Activated T-helper 2 cell treated with anti-CD3 and anti-CD28 coated beads, Interferon-gamma antibody, Interleukin-2, Interleukin-4, amounts not matched to agents 10 μg/mL and 5 μg/mL and 100 μg/mL, durations not matched to agents 14 hours and 24 hours and 36 hours (primary cell): Measurements from ENCODE around the gene AKAP6. TPM values are rescaled to one million over a fixed set of nuclear protein-coding genes. Genes with fewer than 3 reads are reported as not detected.

Source experiments
- DNase-seq: peaks from one replicate; pipeline ENCODE4 v3.0.0; 2021; ENCODE audit warnings: low spot score
- H3K27ac Mint-ChIP-seq: one replicate; pipeline ENCODE4 v1.8.0; 2021; ENCODE audit warnings: mixed read lengths
- H3K27me3 Mint-ChIP-seq: one replicate; pipeline ENCODE4 v1.8.0; 2021; ENCODE audit warnings: low read depth, mixed read lengths
- H3K36me3 Mint-ChIP-seq: one replicate; pipeline ENCODE4 v1.8.0; 2021; ENCODE audit warnings: low read depth, mixed read lengths
- H3K4me1 Mint-ChIP-seq: one replicate; pipeline ENCODE4 v1.8.0; 2021; ENCODE audit warnings: low read depth, mixed read lengths
- H3K4me3 Mint-ChIP-seq: one replicate; pipeline ENCODE4 v1.8.0; 2021; ENCODE audit warnings: low read depth, mild to moderate bottlenecking, moderate library complexity, mixed read lengths
- H3K9me3 Mint-ChIP-seq: one replicate; pipeline ENCODE4 v1.8.0; 2021; ENCODE audit warnings: mixed read lengths
- intact Hi-C: fragments of 100-400 bp; cut with micrococcal nuclease; formaldehyde crosslinking; loops from one replicate; pipeline ENCODE4 v1.15.1; 2023
- total RNA-seq: library from RNA; stranded (reverse); gene quantifications from 2 replicates; pipeline ENCODE4 v1.2.3, GENCODE V29; 2022

Gene AKAP6
- total RNA-seq, 1 donor from 2014 or later = 1.0 TPM

- H3K27ac Mint-ChIP-seq = no peak overlapping the region
- H3K4me3 Mint-ChIP-seq = no peak overlapping the region
- no peaks in the 10 kb centered on the region for H3K9me3 Mint-ChIP-seq
- H3K27me3 Mint-ChIP-seq = no peaks in the 10 kb centered on the region
- H3K4me1 Mint-ChIP-seq = no peaks in the 10 kb centered on the region
- H3K36me3 Mint-ChIP-seq = no peaks in the 10 kb centered on the region
- no peak for DNase-seq
- intact Hi-C loops = no loop called here
These were observed 258.4 kb downstream of the AKAP6 start for GRCh38 chr14:32587461-32587860.

DNA sequence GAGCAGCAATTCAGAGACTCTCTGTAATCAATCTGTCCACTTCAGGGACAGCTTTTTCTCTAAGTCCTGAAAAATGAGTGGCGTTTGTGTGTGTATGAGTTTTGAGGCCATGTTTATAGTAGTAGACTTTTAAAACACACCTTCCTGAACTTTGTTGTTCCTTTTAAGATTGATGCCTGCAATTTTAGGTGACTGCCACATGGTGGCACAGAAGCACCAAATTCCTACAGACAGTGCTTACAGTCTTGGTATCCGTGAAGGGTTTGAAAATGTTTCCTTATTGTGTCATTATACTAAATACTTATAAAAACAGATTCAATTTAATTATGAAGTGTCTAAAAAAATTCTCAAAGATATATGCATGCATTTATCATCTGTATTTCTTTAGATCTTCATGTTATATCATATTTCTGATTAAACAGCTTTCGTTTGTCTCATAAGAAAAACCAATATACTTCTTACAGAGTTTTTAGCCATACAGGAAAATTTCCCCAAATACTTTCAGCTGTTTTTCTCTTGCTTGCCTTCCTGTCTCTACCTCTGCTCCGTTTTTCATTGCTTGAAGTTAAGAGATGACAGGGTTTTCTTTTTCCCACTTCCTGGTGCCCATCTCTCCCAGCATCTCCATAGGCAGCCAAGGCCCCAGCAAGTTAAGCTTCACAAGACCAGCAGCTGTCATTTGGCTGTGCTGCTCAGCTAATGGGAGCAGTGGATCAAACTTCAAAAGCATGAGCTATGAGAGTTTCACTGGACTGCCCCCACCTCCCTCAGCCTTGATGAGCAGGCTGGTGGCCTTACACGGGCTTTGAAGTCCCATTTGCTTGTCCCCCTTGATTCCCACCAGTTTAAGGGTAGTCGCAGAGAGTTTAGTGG, 259.6 kb downstream of the AKAP6 start:
- no peak for DNase-seq
- H3K36me3 Mint-ChIP-seq = no peaks in the 10 kb centered on the region

DNA sequence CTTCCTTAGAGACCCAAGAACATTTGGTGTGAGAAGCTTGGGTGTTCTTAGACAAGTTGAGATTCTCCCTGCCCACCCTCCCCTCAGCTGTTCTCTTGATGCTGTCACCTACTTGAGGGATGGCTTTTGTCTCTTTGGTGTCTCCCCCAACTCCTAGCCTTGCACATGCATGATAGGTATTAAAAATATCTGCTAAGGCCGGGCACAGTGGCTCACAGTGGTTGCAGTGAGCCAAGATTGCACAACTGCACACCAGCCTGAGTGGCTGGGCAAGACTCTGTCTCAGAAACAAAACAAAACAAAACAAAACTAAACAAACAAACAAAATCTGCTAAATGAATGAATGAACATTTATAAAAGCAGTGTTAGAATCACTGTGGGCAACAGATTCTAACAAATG, 261.1 kb downstream of the AKAP6 start:
- no peaks in the 10 kb centered on the region for H3K4me1 Mint-ChIP-seq
- H3K36me3 Mint-ChIP-seq = no peaks in the 10 kb centered on the region
- no peak for DNase-seq
- H3K4me3 Mint-ChIP-seq = no peak overlapping the region
- H3K27me3 Mint-ChIP-seq = no peaks in the 10 kb centered on the region
- no peaks in the 10 kb centered on the region for H3K9me3 Mint-ChIP-seq
- H3K27ac Mint-ChIP-seq = no peak overlapping the region
- intact Hi-C loops = no loop called here

More for the DNA sequence above, 259.6 kb downstream of the AKAP6 start:
- no peaks in the 10 kb centered on the region for H3K4me1 Mint-ChIP-seq
- H3K27ac Mint-ChIP-seq = no peak overlapping the region
- H3K4me3 Mint-ChIP-seq = no peak overlapping the region
- intact Hi-C loops = no loop called here
- H3K9me3 Mint-ChIP-seq = no peaks in the 10 kb centered on the region
- no peaks in the 10 kb centered on the region for H3K27me3 Mint-ChIP-seq

DNA sequence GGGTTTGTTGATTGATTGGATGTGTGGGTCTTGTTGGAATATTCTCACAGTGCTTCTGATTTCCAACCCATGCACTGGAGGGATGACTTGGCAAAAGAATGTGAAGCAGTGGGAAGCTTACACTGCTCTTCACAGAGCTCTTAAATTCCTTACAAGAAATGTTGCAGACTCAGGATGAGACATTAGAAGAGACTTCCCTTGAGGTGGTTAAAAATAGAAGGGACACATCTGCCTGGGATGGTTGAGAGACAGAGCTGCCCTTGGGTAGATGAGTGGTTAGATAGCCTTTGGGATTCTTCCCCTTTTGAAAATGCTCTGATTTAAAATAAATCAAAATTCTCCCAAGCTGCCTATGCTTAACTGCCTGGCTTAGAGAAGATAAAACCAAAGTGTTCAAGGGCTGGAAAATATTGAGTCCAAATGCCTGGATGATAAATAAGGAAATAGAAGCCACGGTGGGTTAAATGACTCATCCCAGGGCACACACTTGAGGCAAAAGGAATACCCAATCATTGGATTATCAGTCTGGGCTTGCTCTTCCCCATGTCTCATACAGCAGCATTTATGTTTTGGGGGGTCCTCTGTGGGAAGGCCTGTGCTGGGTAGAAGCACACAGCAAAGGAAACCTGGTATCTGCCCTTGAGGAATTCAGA, 264.3 kb downstream of the AKAP6 start:
- Mint-ChIP-seq H3K27me3 (no peaks in the 10 kb centered on the region), H3K4me1 (no peaks in the 10 kb centered on the region), H3K4me3 (no peak overlapping the region), H3K27ac (no peak overlapping the region), H3K36me3 (no peaks in the 10 kb centered on the region), H3K9me3 (no peaks in the 10 kb centered on the region)
- intact Hi-C loops = no loop called here
- no peak for DNase-seq

DNA sequence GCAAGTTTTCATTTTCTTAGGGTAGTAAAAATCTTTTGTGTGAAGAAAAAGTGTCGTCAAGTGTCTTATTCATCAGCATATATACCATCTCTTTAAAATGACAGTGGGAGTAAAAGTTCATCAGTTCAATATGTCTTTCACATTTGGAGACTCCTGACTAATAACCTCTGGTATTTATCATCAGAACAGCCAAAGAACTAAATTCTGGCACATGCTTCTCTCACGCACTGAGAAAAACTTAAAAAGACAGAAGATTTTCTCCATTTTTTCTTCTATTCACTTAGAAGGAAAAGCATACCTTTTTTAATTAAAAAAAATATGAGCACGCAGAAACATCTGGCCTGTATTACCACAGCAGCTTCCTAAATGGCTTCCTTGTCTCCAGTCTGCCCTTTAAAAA, 265.7 kb downstream of the AKAP6 start:
- Mint-ChIP-seq H3K27ac (no peak overlapping the region), H3K27me3 (no peaks in the 10 kb centered on the region), H3K9me3 (no peaks in the 10 kb centered on the region), H3K4me3 (no peak overlapping the region), H3K36me3 (no peaks in the 10 kb centered on the region), H3K4me1 (no peaks in the 10 kb centered on the region)
- DNase-seq = no peak
- intact Hi-C loops = no loop called here

DNA sequence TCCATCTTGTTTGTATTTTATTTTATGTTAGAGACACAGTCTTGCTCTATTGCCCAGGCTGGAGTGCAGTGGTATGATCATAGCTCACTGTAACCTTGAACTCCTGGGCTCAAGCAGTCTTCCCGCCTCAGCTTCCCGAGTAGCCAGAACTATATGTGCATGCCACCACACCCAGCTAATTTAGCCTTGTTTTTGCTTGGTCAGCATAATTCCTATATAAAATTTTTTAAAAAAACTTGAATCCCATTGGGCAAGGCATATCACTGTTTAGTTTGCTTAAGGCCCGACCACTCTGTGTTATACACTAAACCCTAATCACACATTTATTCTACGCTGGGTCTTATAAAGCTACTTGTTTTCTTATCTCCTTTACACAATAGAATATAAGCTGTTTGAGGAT, 266.4 kb downstream of the AKAP6 start:
- Mint-ChIP-seq H3K27me3 (no peaks in the 10 kb centered on the region), H3K27ac (no peak overlapping the region), H3K36me3 (no peaks in the 10 kb centered on the region), H3K4me1 (no peaks in the 10 kb centered on the region), H3K4me3 (no peak overlapping the region), H3K9me3 (no peaks in the 10 kb centered on the region)
- no peak for DNase-seq
- intact Hi-C loops = no loop called here

- Mint-ChIP-seq H3K27me3 (no peaks in the 10 kb centered on the region), H3K4me3 (no peak overlapping the region), H3K36me3 (no peaks in the 10 kb centered on the region), H3K9me3 (no peaks in the 10 kb centered on the region), H3K27ac (no peak overlapping the region), H3K4me1 (no peaks in the 10 kb centered on the region)
- DNase-seq = no peak
- intact Hi-C loops = no loop called here
These were observed 267.3 kb downstream of the AKAP6 start for GRCh38 chr14:32596390-32596789.

GRCh38 chr14:32597771-32598170, 268.7 kb downstream of the AKAP6 start:
- DNase-seq = no peak
- no peaks in the 10 kb centered on the region for H3K4me1 Mint-ChIP-seq
- no peaks in the 10 kb centered on the region for H3K36me3 Mint-ChIP-seq
- H3K9me3 Mint-ChIP-seq = no peaks in the 10 kb centered on the region
- intact Hi-C loops = no loop called here
- no peak overlapping the region for H3K4me3 Mint-ChIP-seq
- peaks cover 3% of the 10 kb centered on the region for H3K27me3 Mint-ChIP-seq
- H3K27ac Mint-ChIP-seq = no peak overlapping the region

GRCh38 chr14:32601069-32601468, 272.0 kb downstream of the AKAP6 start:
- H3K4me3 Mint-ChIP-seq = no peak overlapping the region
- DNase-seq = no peak
- H3K9me3 Mint-ChIP-seq = no peaks in the 10 kb centered on the region
- H3K27ac Mint-ChIP-seq = no peak overlapping the region
- H3K4me1 Mint-ChIP-seq = no peaks in the 10 kb centered on the region
- intact Hi-C loops = no loop called here
- H3K36me3 Mint-ChIP-seq = no peaks in the 10 kb centered on the region
- H3K27me3 Mint-ChIP-seq = peaks cover 3% of the 10 kb centered on the region

DNA sequence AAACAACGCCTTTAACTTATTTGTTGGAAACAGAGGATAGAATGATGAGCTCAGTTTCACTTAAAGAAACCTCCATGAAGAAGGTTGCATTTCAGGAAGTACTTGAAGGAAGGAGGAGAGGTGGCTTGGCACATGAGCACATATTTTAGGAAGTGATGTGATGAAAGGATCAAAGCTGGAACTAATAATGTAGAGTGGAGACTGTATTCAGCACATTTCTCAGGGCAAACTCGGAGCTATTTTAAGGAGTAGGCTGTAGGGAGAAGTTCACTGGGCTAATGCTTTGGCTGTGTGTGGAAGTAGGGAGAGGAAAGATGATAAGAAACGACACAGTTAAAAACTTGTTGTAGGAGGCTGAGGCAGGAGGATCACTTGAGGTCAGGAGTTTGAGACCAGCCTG, 272.8 kb downstream of the AKAP6 start:
- intact Hi-C loops = no loop called here
- Mint-ChIP-seq H3K9me3 (no peaks in the 10 kb centered on the region), H3K4me3 (no peak overlapping the region), H3K4me1 (no peaks in the 10 kb centered on the region), H3K36me3 (no peaks in the 10 kb centered on the region), H3K27me3 (peaks cover 3% of the 10 kb centered on the region), H3K27ac (no peak overlapping the region)
- DNase-seq = no peak

- no peaks in the 10 kb centered on the region for H3K4me1 Mint-ChIP-seq
- no peak for DNase-seq
- intact Hi-C loops = no loop called here
- no peaks in the 10 kb centered on the region for H3K36me3 Mint-ChIP-seq
- H3K9me3 Mint-ChIP-seq = no peaks in the 10 kb centered on the region
- H3K27me3 Mint-ChIP-seq = peaks cover 3% of the 10 kb centered on the region
- H3K27ac Mint-ChIP-seq = no peak overlapping the region
- no peak overlapping the region for H3K4me3 Mint-ChIP-seq
These were observed 273.6 kb downstream of the AKAP6 start for GRCh38 chr14:32602699-32603098.

- no peaks in the 10 kb centered on the region for H3K9me3 Mint-ChIP-seq
- H3K36me3 Mint-ChIP-seq = no peaks in the 10 kb centered on the region
- H3K4me1 Mint-ChIP-seq = no peaks in the 10 kb centered on the region
- H3K4me3 Mint-ChIP-seq = no peak overlapping the region
- intact Hi-C loops = no loop called here
- no peak for DNase-seq
- H3K27ac Mint-ChIP-seq = no peak overlapping the region
- peaks cover 3% of the 10 kb centered on the region for H3K27me3 Mint-ChIP-seq
These were observed 275.0 kb downstream of the AKAP6 start for GRCh38 chr14:32603992-32604565.

DNA sequence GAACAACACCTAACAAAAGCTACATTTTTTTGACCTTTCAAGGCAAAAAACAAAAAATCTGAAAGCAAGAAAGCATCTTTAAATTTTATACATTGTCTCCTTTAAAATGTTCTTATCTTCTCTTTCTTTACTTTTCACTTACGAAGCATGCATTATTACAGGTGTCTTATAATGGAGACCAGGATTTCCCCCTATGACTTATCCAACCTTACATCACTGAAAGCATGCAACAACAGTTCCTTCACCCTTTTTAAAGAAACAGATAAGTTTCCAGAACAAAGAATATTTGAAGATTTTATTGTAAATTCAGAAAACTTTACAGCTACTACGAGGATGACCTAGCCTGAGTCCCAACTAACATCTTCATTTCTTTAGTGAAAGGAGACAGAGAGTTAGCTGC, 277.2 kb downstream of the AKAP6 start:
- no peak overlapping the region for H3K4me3 Mint-ChIP-seq
- H3K27me3 Mint-ChIP-seq = peaks cover 3% of the 10 kb centered on the region
- H3K4me1 Mint-ChIP-seq = no peaks in the 10 kb centered on the region
- DNase-seq = no peak
- intact Hi-C loops = no loop called here
- H3K36me3 Mint-ChIP-seq = no peaks in the 10 kb centered on the region
- no peaks in the 10 kb centered on the region for H3K9me3 Mint-ChIP-seq
- H3K27ac Mint-ChIP-seq = no peak overlapping the region
